Neural progenitor cell (in vitro differentiated cells): Measurements from ENCODE around the gene GALR2.

Source experiments
- EZH2 ChIP-seq: fragments of 200-600 bp; sonication (generic); IDR thresholded peaks from 2 replicates; pipeline ENCODE4 v1.6.1; 2017; ENCODE audit warnings: antibody characterized with exemption, mild to moderate bottlenecking, moderate library complexity
- TF ChIP-seq, protein P1 (sequence below): fragments of 200-600 bp; sonication (generic); IDR thresholded peaks from 2 replicates; pipeline ENCODE4 v1.5.1; 2017; ENCODE audit warnings: antibody characterized with exemption, mild to moderate bottlenecking

DNA sequence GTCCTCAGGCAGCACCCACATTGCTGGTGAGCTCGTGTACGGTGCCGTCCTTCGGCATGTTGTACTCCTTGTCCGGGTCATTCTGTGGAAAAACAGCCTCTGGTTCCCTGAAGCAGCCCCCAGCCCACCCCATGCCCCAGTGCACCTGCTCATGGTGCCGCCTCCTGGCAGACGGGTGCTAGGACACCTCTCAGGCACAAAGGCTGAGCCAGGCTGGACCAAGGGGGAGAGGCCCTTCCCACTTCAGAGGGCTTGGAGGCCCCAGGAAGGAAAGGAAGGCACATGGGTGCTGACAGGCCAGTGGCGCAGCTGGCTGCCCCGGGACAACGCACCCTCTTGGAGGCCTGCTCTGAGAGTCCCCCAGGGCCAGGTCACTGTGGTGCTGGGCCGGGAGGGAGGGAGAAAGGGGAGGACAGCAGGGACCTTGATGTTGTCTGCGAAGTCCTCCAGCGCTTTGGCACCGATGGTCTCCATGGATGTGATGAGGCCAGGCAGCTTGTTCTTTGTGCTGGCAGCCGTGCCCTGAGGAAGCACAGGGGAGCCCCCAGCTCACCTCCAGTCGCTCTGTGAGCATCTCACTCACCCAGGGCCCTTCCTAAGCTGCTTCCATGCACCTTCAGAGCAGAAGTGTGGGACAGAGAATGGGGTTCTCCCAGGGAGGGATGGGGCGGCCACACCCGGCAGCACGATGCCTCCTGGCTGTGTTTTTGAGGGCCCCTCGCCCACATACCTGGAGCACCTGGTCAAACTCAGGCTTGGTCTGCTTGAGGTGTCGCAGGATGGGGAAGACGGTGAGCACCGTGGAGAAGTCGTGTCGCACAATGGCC lies 13.7 kb downstream of the GALR2 start:
- no peak for TF ChIP-seq EZH2
- TF ChIP-seq, protein P1, sequence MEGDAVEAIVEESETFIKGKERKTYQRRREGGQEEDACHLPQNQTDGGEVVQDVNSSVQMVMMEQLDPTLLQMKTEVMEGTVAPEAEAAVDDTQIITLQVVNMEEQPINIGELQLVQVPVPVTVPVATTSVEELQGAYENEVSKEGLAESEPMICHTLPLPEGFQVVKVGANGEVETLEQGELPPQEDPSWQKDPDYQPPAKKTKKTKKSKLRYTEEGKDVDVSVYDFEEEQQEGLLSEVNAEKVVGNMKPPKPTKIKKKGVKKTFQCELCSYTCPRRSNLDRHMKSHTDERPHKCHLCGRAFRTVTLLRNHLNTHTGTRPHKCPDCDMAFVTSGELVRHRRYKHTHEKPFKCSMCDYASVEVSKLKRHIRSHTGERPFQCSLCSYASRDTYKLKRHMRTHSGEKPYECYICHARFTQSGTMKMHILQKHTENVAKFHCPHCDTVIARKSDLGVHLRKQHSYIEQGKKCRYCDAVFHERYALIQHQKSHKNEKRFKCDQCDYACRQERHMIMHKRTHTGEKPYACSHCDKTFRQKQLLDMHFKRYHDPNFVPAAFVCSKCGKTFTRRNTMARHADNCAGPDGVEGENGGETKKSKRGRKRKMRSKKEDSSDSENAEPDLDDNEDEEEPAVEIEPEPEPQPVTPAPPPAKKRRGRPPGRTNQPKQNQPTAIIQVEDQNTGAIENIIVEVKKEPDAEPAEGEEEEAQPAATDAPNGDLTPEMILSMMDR = peak; percentile 29
